ENCODE measurements around the gene MGA.

The MGA gene

DNA sequence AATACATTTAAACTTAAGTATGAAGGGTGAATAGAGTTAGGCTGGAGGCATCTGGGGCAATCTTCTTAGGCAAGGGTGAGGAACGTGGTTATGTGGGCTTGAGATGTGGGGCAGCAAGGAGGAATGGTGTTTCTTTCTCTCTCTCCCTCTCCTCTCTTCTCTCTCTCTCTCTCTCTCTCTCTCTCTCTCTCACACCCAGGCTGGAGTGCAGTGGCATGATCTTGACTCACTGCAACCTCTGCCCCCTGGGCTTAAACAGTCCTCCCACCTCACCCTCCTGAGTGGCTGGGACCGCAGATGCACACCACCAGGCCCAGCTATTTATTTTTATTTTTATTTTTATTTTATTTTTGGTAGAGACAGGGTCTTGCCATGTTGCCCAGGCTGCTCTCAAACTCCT, 4.0 kb upstream of the MGA start:
- DNase-seq (ENCODE audit: low read depth), result no peak
- TF ChIP-seq CTCF (IDR thresholded peaks at IDR 0.05; ENCODE audit: low read depth, low read length, missing control alignments), result no peak
- H3K4me3 ChIP-seq (ENCODE audit: low read depth, low read length), result no peak overlapping the region

- no peak overlapping the region for H3K4me3 ChIP-seq (ENCODE audit: low read depth, low read length)
- TF ChIP-seq CTCF (IDR thresholded peaks at IDR 0.05; ENCODE audit: low read depth, low read length, missing control alignments), result no peak
- DNase-seq (ENCODE audit: low read depth), result no peak
These were observed 1.5 kb upstream of the MGA start for GRCh38 chr15:41658689-41659088.

GRCh38 chr15:41659190-41659589, 1.0 kb upstream of the MGA start:
- TF ChIP-seq CTCF (IDR thresholded peaks at IDR 0.05; ENCODE audit: low read depth, low read length, missing control alignments), result no peak
- no peak overlapping the region for H3K4me3 ChIP-seq (ENCODE audit: low read depth, low read length)
- DNase-seq (ENCODE audit: low read depth), result no peak

GRCh38 chr15:41659855-41660234, 360 bp upstream of the MGA start:
- H3K4me3 ChIP-seq (ENCODE audit: low read depth, low read length), result peak overlapping the region; percentile 42
- DNase-seq (ENCODE audit: low read depth), result no peak
- TF ChIP-seq CTCF (IDR thresholded peaks at IDR 0.05; ENCODE audit: low read depth, low read length, missing control alignments), result no peak

- no peak for TF ChIP-seq CTCF (IDR thresholded peaks at IDR 0.05; ENCODE audit: low read depth, low read length, missing control alignments)
- DNase-seq (ENCODE audit: low read depth), result no peak
These were observed 893 bp downstream of the MGA start for GRCh38 chr15:41661078-41661517.

DNA sequence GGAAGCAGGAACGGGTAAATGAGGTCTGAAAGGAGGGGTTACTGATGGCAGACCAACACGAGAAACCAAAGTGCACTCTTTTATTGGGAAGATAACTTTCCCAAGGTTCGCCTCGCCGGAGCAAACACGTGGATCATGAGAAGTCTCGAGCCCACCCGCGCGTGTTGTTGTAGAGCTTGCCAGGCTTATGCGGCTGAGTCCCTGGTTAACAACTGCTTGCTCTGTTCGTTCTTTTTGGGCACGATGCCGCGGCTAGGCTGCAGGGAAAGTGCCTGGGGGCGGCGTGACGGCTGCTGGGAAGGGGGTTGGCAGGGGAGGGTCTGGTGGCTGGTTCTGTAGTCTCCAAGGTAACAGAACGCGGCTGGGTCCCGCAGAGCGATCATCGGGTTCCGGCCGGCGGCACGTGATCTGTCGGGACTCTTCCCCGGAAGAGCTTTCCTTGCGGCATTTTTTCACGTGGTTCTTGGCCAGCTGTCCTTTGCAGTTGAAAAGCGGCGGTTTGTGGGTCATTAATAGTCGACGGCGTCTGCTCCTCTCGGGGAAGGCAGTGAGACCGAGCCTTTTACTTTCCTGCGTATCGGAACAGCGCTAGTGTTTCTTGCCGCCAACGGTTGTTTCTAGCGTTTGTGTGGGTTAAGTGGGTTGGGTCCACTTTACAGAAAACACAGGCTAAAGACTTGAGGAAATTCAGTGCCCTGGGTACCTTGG, 1.5 kb downstream of the MGA start:
- no peak for TF ChIP-seq CTCF (IDR thresholded peaks at IDR 0.05; ENCODE audit: low read depth, low read length, missing control alignments)
- peak; percentile 62 for DNase-seq (ENCODE audit: low read depth)
- H3K4me3 ChIP-seq (ENCODE audit: low read depth, low read length), result peak overlapping the region; percentile 52

More at GRCh38 chr15:41661078-41661517, 893 bp downstream of the MGA start:
- peak overlapping the region; percentile 52 for H3K4me3 ChIP-seq (ENCODE audit: low read depth, low read length)

GRCh38 chr15:41666353-41666920, 6.2 kb downstream of the MGA start:
- TF ChIP-seq CTCF (IDR thresholded peaks at IDR 0.05; ENCODE audit: low read depth, low read length, missing control alignments), result no peak
- no peak overlapping the region for H3K4me3 ChIP-seq (ENCODE audit: low read depth, low read length)
- DNase-seq (ENCODE audit: low read depth), result no peak

Data from GM12864 (cell line).